PC-9 (cell line): Measurements from ENCODE around the gene FNIP2. TPM values are rescaled to one million over a fixed set of nuclear protein-coding genes. Genes with fewer than 3 reads are reported as not detected.
"Not testable (repeated sequence)": the region's sequence is repeated elsewhere in the genome, so short reads cannot be mapped to it uniquely, and the experiment has no call there.

Experiments used
- BruUV-seq: library from RNA; stranded (reverse); fragments of 400-500 nt; replicated peaks from 2 replicates; lab custom pipeline; 2021; lab: Mats Ljungman, UMichigan
- CTCF ChIA-PET: fragments of 300-600 bp; sonication (Branson Sonifier 250); formaldehyde crosslinking; loops from one replicate; lab custom pipeline; 2022; ENCODE audit warnings: antibody characterized with exemption; lab: Charles Lee
- POLR2A ChIA-PET: fragments of 300-600 bp; sonication (Branson Sonifier 250); formaldehyde crosslinking; loops from one replicate; lab custom pipeline; 2022; ENCODE audit warnings: antibody characterized with exemption; ENCODE audit not compliant: unreplicated experiment; lab: Charles Lee
- DNase-seq, 2 experiments: peaks; one replicate each; pipeline versions ENCODE4 v3.0.0 to v3.0.0-alpha.2; 2015 to 2022; ENCODE audit warnings: mixed read lengths in 1 of 2
- H2AFZ ChIP-seq: fragments of 200-600 bp; sonication (generic); 2 replicates; pipeline ENCODE4 v1.8.1; 2017; ENCODE audit warnings: antibody characterized with exemption
- H3F3A ChIP-seq: fragments of 200-600 bp; sonication (generic); 2 replicates; pipeline ENCODE4 v1.8.1; 2017; ENCODE audit warnings: antibody characterized with exemption, mild to moderate bottlenecking, low read depth; ENCODE audit not compliant: insufficient read depth
- H3K27ac ChIP-seq: fragments of 200-600 bp; sonication (generic); 2 replicates; pipeline ENCODE4 v1.6.1; 2016; ENCODE audit warnings: mixed run types
- H3K27me3 ChIP-seq: fragments of 200-600 bp; sonication (generic); 2 replicates; pipeline ENCODE4 v1.6.1; 2016; ENCODE audit warnings: low read depth, mixed run types; ENCODE audit not compliant: insufficient read depth
- H3K36me3 ChIP-seq: fragments of 200-600 bp; sonication (generic); 2 replicates; pipeline ENCODE4 v1.6.1; 2016; ENCODE audit warnings: low read depth, mixed run types
- H3K4me1 ChIP-seq: fragments of 200-600 bp; sonication (generic); replicated peaks from 2 replicates; pipeline ENCODE4 v1.6.1; 2016; ENCODE audit warnings: mixed run types; ENCODE audit not compliant: insufficient read depth
- H3K4me2 ChIP-seq: fragments of 200-600 bp; sonication (generic); 2 replicates; pipeline ENCODE4 v1.6.1; 2017; ENCODE audit warnings: mixed run types
- H3K4me3 ChIP-seq: fragments of 200-600 bp; sonication (generic); 2 replicates; pipeline ENCODE4 v1.6.1; 2016; ENCODE audit warnings: mixed run types
- H3K79me2 ChIP-seq: fragments of 200-600 bp; sonication (generic); 2 replicates; pipeline ENCODE4 v1.6.1; 2017; ENCODE audit warnings: low read depth, mixed run types
- H3K9me2 ChIP-seq: fragments of 200-600 bp; sonication (generic); 2 replicates; pipeline ENCODE4 v1.8.1; 2017; ENCODE audit warnings: mild to moderate bottlenecking; ENCODE audit not compliant: insufficient read depth
- H3K9me3 ChIP-seq: fragments of 200-600 bp; sonication (generic); 2 replicates; pipeline ENCODE4 v1.8.1; 2016; ENCODE audit warnings: low read depth; ENCODE audit not compliant: insufficient read depth
- H4K20me1 ChIP-seq: fragments of 200-600 bp; sonication (generic); 2 replicates; pipeline ENCODE4 v1.8.1; 2017; ENCODE audit not compliant: insufficient read depth
- EZH2 ChIP-seq: fragments of 200-600 bp; sonication (generic); IDR thresholded peaks from 2 replicates; pipeline ENCODE4 v1.8.0; 2017; ENCODE audit warnings: antibody characterized with exemption, low read depth
- intact Hi-C: fragments of 100-400 bp; cut with micrococcal nuclease; formaldehyde crosslinking; loops from one replicate; pipeline ENCODE4 v1.10.0; 2022; ENCODE audit not compliant: unreplicated experiment
- total RNA-seq: library from RNA; stranded (reverse); gene quantifications from 2 replicates; pipeline ENCODE4 v1.2.3, GENCODE V29; 2021
- TF ChIP-seq, protein P1 (sequence below): fragments of 200-600 bp; sonication (generic); conservative IDR thresholded peaks from 2 replicates; pipeline ENCODE4 v1.6.1; 2017; ENCODE audit warnings: mixed run types, antibody characterized with exemption, mild to moderate bottlenecking, moderate library complexity

The FNIP2 gene
- total RNA-seq, 1 experiment from 2014 or later = 2.5 TPM

DNA sequence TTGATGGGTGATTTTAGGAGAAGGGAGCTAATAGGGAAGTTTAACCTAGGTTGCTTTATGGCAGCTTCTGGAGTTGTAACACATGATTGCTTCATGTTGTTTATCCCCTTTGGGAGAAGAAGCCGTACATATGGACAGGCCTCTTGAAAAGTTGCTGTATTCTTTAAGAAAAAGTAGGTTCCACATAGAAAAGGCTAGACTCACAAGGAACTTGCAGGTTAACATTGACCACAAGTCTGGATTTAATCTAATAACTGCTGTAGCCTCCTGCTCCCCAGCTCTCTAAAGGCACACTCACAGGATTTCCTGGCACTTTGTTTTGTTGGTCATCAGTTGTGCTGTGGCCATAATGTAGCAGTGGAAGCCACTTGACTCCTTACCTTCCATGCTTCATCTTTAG, 19.7 kb downstream of the FNIP2 start:
- Histone ChIP-seq H3K4me1 (no peaks in the 10 kb centered on the region), H4K20me1 (no peaks in the 10 kb centered on the region), H3K4me2 (no peak overlapping the region), H3K9me2 (no peaks in the 10 kb centered on the region), H3K36me3 (no peaks in the 10 kb centered on the region), H3K27ac (no peak overlapping the region), H3K4me3 (no peak overlapping the region), H2AFZ (no peak overlapping the region), H3K79me2 (no peaks in the 10 kb centered on the region), H3K27me3 (no peaks in the 10 kb centered on the region), H3K9me3 (no peaks in the 10 kb centered on the region), H3F3A (no peaks in the 10 kb centered on the region)
- no peak for DNase-seq
- POLR2A ChIA-PET = interaction anchor here (0.6 kb wide), 1 partner anchor 82 kb away, joined by 25 read pairs; no protein-coding TSS in a partner anchor
- BruUV-seq = no TSS peak
- CTCF ChIA-PET = interaction anchor here (0.9 kb wide), 1 partner anchor 62 kb away, joined by 3 read pairs; no protein-coding TSS in a partner anchor
- TF ChIP-seq, protein P1, sequence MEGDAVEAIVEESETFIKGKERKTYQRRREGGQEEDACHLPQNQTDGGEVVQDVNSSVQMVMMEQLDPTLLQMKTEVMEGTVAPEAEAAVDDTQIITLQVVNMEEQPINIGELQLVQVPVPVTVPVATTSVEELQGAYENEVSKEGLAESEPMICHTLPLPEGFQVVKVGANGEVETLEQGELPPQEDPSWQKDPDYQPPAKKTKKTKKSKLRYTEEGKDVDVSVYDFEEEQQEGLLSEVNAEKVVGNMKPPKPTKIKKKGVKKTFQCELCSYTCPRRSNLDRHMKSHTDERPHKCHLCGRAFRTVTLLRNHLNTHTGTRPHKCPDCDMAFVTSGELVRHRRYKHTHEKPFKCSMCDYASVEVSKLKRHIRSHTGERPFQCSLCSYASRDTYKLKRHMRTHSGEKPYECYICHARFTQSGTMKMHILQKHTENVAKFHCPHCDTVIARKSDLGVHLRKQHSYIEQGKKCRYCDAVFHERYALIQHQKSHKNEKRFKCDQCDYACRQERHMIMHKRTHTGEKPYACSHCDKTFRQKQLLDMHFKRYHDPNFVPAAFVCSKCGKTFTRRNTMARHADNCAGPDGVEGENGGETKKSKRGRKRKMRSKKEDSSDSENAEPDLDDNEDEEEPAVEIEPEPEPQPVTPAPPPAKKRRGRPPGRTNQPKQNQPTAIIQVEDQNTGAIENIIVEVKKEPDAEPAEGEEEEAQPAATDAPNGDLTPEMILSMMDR = no peak
- TF ChIP-seq EZH2 = no peak
- intact Hi-C loops = no loop called here

DNA sequence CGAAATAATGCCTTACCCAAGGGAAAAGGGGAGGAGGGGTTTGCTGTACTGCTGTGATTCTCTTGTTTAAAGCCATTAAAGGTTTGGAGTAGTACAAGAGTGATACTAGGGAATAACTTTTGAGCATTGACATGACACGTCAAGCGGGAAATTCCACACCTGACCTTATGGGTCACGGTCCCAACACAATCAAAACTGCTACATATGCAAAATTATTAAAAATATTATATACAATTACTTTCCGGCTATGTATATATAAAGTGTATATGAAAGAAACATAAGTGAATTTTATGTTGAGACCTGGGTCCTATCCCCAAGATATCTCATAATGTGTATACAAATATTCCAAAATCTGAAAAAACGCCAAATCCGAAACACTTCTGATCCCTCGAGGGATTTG, 21.0 kb downstream of the FNIP2 start:
- Histone ChIP-seq H2AFZ (no peak overlapping the region), H3K79me2 (no peaks in the 10 kb centered on the region), H3K27me3 (no peaks in the 10 kb centered on the region), H3K4me2 (no peak overlapping the region), H3K36me3 (no peaks in the 10 kb centered on the region), H3K9me3 (no peaks in the 10 kb centered on the region), H3F3A (no peaks in the 10 kb centered on the region), H3K27ac (no peak overlapping the region), H3K9me2 (no peaks in the 10 kb centered on the region), H3K4me1 (no peaks in the 10 kb centered on the region), H4K20me1 (no peaks in the 10 kb centered on the region), H3K4me3 (no peak overlapping the region)
- no TSS peak for BruUV-seq
- intact Hi-C loops = no loop called here
- POLR2A ChIA-PET = no interaction called here
- DNase-seq = no peak
- no peak for TF ChIP-seq EZH2
- TF ChIP-seq, protein P1 = no peak
- CTCF ChIA-PET = no interaction called here

DNA sequence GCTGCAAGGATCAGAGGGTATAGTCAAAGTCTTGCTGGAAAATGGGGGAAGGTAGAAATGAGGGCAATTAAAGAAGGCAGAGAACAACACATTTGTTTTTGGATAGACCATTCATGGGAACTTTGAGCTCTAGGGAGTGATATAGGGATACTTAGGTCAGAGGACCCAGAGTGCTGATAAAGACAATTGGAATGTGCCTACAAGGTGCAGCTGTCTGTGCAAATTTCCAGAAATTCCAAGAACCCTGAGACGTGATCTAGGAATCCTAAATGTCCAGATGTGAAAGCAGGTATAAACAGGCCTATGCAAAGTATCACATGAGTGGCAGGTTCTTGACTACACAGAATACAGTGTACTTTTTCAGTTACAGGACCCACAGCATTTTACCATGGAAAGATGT, 24.2 kb downstream of the FNIP2 start:
- H3K27me3 ChIP-seq = no peaks in the 10 kb centered on the region
- H3K79me2 ChIP-seq = no peaks in the 10 kb centered on the region
- no peak overlapping the region for H3K27ac ChIP-seq
- no peak overlapping the region for H3K4me2 ChIP-seq
- H3K9me3 ChIP-seq = no peaks in the 10 kb centered on the region
- no peak for DNase-seq
- no peaks in the 10 kb centered on the region for H3F3A ChIP-seq
- ChIA-PET CTCF (no interaction called here), POLR2A (no interaction called here)
- TF ChIP-seq, protein P1 = no peak
- TF ChIP-seq EZH2 = no peak
- no peaks in the 10 kb centered on the region for H3K9me2 ChIP-seq
- intact Hi-C loops = no loop called here
- no peak overlapping the region for H2AFZ ChIP-seq
- H3K4me3 ChIP-seq = no peak overlapping the region
- no TSS peak for BruUV-seq
- no peaks in the 10 kb centered on the region for H3K36me3 ChIP-seq
- H3K4me1 ChIP-seq = no peaks in the 10 kb centered on the region
- H4K20me1 ChIP-seq = no peaks in the 10 kb centered on the region

DNA sequence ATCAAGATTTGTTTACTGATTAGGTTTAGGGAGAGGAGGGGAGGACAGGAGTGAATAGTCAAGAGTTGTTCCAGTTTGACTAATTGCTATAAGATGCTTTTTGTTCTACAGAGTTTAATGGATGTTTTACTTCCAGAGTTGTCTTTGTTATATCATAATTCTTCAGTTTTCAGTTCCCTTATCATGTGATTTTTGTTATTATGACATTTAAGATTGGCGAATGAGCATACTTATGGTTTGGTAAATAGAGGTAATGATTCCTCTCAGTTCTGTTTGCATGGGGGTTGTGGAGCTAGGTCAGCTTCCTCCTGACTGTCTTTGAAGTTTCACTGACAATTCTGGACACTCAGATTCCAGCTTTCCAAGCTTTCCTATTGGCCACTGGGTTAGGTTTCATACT, 24.6 kb downstream of the FNIP2 start:
- H3F3A ChIP-seq, intact Hi-C loops, H3K4me3 ChIP-seq, H2AFZ ChIP-seq, DNase-seq, BruUV-seq, H3K9me3 ChIP-seq, H3K79me2 ChIP-seq, H3K27me3 ChIP-seq, CTCF ChIA-PET, H3K4me2 ChIP-seq, H3K9me2 ChIP-seq, H4K20me1 ChIP-seq, H3K36me3 ChIP-seq, H3K4me1 ChIP-seq, POLR2A ChIA-PET, H3K27ac ChIP-seq: not testable (repeated sequence)
